DOHH2 (cell line): Measurements from ENCODE around the gene SEMA5A.

Source experiments
- CTCF ChIP-seq: fragments of 200-600 bp; sonication (generic); IDR thresholded peaks from one replicate; pipeline ENCODE4 v1.5.1; 2014; ENCODE audit warnings: antibody characterized with exemption, mild to moderate bottlenecking, low read depth, low read length; ENCODE audit not compliant: poor library complexity, severe bottlenecking
- EZH2phosphoT487 ChIP-seq: fragments of 200-600 bp; sonication (generic); IDR thresholded peaks from 2 replicates; pipeline ENCODE4 v1.6.1; 2017; ENCODE audit warnings: borderline replicate concordance, mild to moderate bottlenecking, antibody characterized with exemption, low read length, moderate library complexity, mixed read lengths

DNA sequence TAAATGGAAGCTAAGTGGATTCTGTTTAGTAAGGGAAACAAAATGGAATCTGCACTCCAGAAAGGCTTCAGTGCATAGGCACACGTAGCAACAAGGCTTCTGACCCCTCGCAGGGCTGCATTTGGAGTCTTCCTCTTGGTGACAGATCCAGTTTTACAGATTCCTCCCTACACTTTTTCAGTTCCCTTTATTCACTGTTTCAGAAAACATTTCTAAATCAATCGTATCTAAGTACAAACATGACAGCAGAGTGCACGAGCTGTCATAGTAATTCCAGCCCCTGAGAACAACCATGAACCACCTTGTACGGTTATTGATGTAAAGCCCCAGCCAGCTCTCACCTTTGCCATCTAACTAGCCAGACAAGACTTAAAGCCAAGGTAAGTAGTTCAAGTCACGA lies 491.6 kb downstream of the SEMA5A start:
- no peak for TF ChIP-seq CTCF
- TF ChIP-seq EZH2phosphoT487: no peak
